Esophagus (tissue), 2 donors: Measurements from ENCODE around the gene SERPINA3. TPM values are rescaled to one million over a fixed set of nuclear protein-coding genes. Genes with fewer than 3 reads are reported as not detected.

ENCODE experiments used
- H3K27ac ChIP-seq, 2 donors: one replicate each; pipeline ENCODE4 v1.5.1; 2013; ENCODE audit warnings: low read depth in 2 of 2, mild to moderate bottlenecking in 2 of 2, inconsistent platforms in 1 of 2, low read length in 1 of 2, moderate library complexity in 1 of 2
- H3K27me3 ChIP-seq, 2 donors: one replicate each; pipeline ENCODE4 v1.6.1; 2013; ENCODE audit warnings: low read length in 2 of 2, control low read depth in 1 of 2, mild to moderate bottlenecking in 1 of 2; ENCODE audit not compliant: insufficient read depth in 2 of 2, control insufficient read depth in 1 of 2
- H3K36me3 ChIP-seq, 2 donors: one replicate each; pipeline ENCODE4 v1.6.1; 2013; ENCODE audit warnings: low read length in 1 of 2; ENCODE audit not compliant: control insufficient read depth in 2 of 2, insufficient read depth in 2 of 2
- H3K4me1 ChIP-seq, 2 donors: one replicate each; pipeline ENCODE4 v1.6.1; 2013; ENCODE audit warnings: low read length in 1 of 2; ENCODE audit not compliant: control insufficient read depth in 2 of 2, insufficient read depth in 2 of 2
- H3K4me3 ChIP-seq, 2 donors: one replicate each; pipeline ENCODE4 v1.5.1; 2013; ENCODE audit warnings: low read length in 2 of 2, mild to moderate bottlenecking in 2 of 2, low read depth in 1 of 2, moderate library complexity in 1 of 2
- H3K9me3 ChIP-seq, 2 donors: one replicate each; pipeline ENCODE4 v1.6.1; 2013; ENCODE audit warnings: mild to moderate bottlenecking in 2 of 2, low read depth in 1 of 2, low read length in 1 of 2, moderate library complexity in 1 of 2; ENCODE audit not compliant: control insufficient read depth in 2 of 2, insufficient read depth in 1 of 2
- WGBS, 2 donors: extraction: QIAGEN DNeasy Blood & Tissue Kit; methylation state at CpG; one replicate each; pipeline ENCODE4 v1.1.7; 2013; 5-methylcytosine and 5-hydroxymethylcytosine counted together
- polyA plus RNA-seq, 2 donors: library from polyadenylated mRNA; stranded (reverse); fragments of 200-250 nt; gene quantifications; one replicate each; pipeline ENCODE4 v1.2.3, GENCODE V29; 2013
- donor health status: healthy with polysubstance abuse.
- donor health status: Bipolar disorder and iron deficiency.

Gene SERPINA3
- polyA plus RNA-seq, 2 donors = 8.9 to 30.5 TPM

DNA sequence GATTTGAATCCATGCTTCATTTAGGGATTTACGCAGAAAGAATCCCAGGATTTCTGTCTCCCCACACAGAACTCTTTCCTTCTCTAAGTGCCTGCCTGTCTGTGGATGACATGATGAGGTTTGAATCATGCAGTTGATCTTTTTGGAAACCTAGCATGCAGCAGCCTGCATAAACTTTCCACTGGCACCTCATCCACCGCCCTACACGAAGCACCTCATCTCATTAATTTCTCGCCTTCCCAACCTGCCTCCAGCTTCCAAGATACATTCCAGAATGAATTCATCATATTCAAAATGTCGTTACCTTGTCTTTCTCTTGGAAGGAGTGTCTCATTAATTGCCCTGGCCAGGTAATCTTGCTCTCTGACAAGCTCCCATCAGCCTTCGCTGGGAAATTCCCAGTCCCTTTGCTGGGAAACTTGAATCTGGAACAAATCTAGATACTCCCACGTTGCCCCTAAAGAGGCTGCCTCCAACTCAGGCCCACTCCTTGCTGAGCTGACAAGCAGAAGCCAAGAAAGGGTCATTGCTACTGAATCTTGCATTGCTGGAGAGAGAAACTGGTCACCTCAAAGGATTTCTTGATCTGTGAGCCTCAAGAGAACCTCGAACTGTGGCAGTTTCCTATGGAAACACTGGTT, 48.2 kb downstream of the SERPINA3 start:
- H3K4me3 ChIP-seq = no peak overlapping the region
- no peaks in the 10 kb centered on the region for H3K9me3 ChIP-seq
- no peaks in the 10 kb centered on the region for H3K4me1 ChIP-seq
- no peaks in the 10 kb centered on the region for H3K27me3 ChIP-seq
- no peak overlapping the region for H3K27ac ChIP-seq
- no peaks in the 10 kb centered on the region for H3K36me3 ChIP-seq
- 47 to 60% methylated on average over 8 of the region's 8 CpGs for WGBS, 2 donors

DNA sequence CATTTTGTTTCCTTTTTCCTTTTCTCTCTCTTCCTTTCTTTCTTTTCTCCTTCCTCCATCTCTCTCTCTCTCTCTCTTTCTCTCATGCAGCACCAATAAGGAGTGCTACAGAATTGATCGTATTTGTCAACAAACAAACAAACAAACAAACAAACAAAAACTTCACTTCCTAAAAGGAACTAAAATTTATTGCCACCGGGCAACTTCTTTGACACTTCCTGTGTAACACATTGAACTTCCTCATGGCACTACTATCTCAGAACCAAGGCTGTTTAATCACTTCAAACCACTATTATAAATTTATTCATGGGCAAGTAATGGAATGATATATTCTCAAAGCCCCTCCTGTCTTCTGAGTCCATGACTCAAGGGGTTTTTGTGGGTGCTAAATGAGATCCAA, 51.3 kb downstream of the SERPINA3 start:
- H3K27ac ChIP-seq = no peak overlapping the region
- no peak overlapping the region for H3K4me3 ChIP-seq
- no peaks in the 10 kb centered on the region for H3K9me3 ChIP-seq
- H3K4me1 ChIP-seq = no peaks in the 10 kb centered on the region
- 70 to 71% methylated on average over 2 of the region's 2 CpGs for WGBS, 2 donors
- H3K36me3 ChIP-seq = no peaks in the 10 kb centered on the region
- H3K27me3 ChIP-seq = no peaks in the 10 kb centered on the region

DNA sequence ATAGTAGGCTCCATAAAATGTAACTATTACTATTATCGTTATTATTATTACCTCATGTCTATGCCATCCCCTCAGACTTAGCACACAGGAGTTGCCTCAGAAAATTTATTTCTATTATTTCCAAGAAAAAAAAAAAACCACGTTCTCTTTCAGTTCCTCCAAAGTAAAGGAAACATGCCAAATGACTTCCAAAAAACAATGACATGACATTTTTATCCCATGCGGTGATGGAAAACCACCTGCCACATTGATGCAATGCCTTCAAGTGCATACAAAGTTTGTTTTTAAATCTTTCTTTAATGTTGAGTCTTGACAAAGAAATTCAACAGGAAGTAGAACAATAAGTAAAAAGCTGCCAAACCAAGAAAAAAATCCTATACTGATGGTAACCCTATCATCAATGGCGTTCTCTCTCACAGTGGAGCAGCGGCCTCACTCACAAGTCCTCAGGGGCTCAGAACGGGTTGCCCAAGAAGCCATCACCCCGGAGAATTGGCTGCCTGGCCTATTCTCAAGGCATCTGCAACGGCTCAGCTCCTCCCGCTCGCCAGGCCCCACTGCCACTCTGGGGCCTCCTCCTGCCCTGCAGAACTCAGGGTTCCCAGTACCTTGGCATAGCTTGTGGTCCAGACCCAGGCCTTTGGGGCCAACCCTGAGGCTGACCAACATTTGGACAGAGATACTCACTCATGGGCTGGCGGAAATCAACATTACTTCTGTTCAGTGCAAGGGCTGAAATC, 51.9 kb downstream of the SERPINA3 start:
- Histone ChIP-seq H3K4me1 (no peaks in the 10 kb centered on the region), H3K9me3 (no peaks in the 10 kb centered on the region), H3K4me3 (no peak overlapping the region), H3K27me3 (no peaks in the 10 kb centered on the region), H3K27ac (no peak overlapping the region), H3K36me3 (no peaks in the 10 kb centered on the region)
- WGBS, 2 donors = 71 to 85% methylated on average over 11 of the region's 11 CpGs

DNA sequence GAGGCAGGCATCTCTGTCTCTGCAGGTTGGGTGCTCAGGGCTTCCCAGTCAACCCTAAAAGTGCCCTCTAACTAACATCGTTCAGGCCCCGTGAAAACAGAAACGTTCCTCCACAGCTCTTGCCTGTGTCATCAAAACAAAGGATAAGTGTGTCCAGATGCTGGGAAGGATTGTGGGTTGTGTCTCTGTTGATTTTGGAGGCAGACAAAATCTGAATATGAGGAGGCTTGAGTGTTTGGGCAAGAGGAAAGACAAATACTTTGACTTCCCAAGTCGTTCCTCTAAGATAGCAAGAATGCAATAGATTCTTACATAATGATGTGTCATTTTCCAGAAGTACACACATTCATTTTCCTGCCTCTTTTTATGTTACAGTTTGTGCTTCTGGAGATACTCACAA, 52.9 kb downstream of the SERPINA3 start:
- Histone ChIP-seq H3K4me3 (no peak overlapping the region), H3K4me1 (no peaks in the 10 kb centered on the region), H3K36me3 (no peaks in the 10 kb centered on the region), H3K27me3 (no peaks in the 10 kb centered on the region), H3K27ac (no peak overlapping the region), H3K9me3 (no peaks in the 10 kb centered on the region)
- 48 to 54% methylated on average over 4 of the region's 4 CpGs for WGBS, 2 donors

DNA sequence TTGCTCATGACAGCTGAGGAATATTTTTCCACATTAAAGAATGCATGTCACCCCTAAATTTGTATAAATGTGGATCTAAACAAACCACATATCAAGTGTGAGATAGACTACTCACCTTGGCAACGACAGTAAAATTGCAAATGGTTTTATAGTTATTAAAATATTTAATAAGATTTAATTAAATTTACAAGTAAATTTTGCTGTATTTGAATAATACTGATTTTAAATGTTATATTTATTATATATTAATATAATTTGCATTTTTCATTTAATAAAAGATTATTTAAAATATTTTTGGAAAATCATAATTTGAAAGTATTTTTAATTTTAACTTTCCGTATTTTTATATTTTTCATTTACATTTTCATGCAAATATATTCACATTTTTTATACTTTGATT, 53.4 kb downstream of the SERPINA3 start:
- WGBS, 2 donors = 73 to 91% methylated on average over 2 of the region's 2 CpGs
- H3K4me3 ChIP-seq = no peak overlapping the region
- no peak overlapping the region for H3K27ac ChIP-seq
- H3K4me1 ChIP-seq = no peaks in the 10 kb centered on the region
- no peaks in the 10 kb centered on the region for H3K36me3 ChIP-seq
- no peaks in the 10 kb centered on the region for H3K27me3 ChIP-seq
- no peaks in the 10 kb centered on the region for H3K9me3 ChIP-seq

DNA sequence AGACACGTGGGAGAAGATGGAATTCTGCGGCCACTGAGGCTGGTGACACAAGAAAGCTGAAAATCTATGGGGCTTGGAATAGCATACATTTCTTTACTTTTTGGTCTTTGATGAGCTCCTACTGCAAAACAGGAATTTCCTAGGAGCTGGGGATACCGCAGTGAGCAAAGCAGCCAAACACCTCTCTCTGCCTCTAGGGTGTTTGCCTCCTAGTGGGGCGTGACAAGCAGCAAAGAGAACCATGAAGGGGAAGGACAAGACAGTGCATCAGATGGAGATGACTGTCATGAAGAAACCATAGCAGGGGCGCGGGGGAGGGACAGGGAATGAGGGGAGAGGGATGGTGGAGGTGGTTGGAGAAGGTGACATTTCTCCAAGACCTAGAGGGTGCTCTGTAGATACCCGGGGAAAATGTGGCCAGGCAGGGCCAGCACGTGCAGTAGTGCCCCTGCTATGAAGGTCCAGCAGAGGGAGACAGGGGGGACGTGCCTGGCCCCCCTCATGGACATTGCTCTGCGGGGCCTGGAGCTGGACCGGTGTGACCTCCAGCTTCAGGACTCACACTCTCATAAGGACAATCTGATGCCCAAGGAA, 58.6 kb downstream of the SERPINA3 start:
- Histone ChIP-seq H3K4me1 (no peaks in the 10 kb centered on the region), H3K36me3 (no peaks in the 10 kb centered on the region), H3K9me3 (no peaks in the 10 kb centered on the region), H3K27me3 (no peaks in the 10 kb centered on the region), H3K27ac (no peak overlapping the region), H3K4me3 (no peak overlapping the region)
- 69 to 70% methylated on average over 11 of the region's 11 CpGs for WGBS, 2 donors

DNA sequence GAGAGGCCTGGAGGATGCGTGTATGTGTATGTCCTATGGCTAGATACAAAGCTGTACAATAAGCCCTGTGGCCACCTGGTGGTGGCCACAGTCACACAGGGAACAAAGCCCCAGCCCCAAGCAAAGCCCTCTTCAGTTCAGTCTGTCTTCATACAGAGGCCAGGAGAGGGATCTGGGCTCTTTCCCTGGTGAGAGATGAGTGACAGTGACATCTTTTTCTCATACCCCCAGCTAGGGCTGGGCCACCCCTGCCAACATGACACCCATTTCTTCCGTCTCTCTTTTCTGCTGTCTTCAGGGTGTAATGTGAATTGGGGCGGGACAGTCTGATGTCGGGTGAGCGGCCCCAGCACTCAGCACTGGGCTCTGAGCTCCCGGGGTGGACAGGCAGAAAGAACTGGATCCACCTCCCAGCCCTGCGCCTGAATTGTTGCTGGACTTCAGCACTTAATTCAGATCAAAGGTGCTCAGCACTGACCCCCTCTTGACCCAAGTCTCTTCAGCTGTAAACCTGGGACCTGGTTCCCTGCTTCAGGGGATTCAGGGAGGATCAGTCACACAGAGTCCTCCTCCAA, 59.8 kb downstream of the SERPINA3 start:
- no peaks in the 10 kb centered on the region for H3K4me1 ChIP-seq
- no peak overlapping the region for H3K4me3 ChIP-seq
- H3K27me3 ChIP-seq = no peaks in the 10 kb centered on the region
- WGBS, 2 donors = 82 to 90% methylated on average over 7 of the region's 7 CpGs
- H3K27ac ChIP-seq = no peak overlapping the region
- H3K9me3 ChIP-seq = no peaks in the 10 kb centered on the region
- no peaks in the 10 kb centered on the region for H3K36me3 ChIP-seq

DNA sequence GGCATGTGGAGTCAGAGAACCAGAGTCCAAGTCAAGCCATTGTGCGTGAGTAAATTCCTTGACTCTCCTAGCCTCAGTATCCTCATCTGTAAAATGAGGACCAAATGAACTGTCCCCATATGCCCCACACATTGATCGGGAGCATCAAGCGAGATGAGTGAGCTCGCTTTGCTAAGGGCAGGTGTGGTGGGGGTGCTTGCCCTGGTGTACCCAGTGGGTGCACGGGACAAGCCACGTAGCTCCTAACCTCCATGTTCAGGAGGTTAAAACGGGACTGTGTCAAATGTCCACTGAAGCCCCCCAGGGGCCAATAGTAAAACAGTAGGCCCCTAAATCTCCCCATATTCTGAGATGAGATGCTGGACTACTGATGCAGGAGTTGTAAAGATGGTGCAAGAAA, 60.9 kb downstream of the SERPINA3 start:
- WGBS, 2 donors = 93% methylated on average over 7 of the region's 7 CpGs

More for the DNA sequence above, 60.9 kb downstream of the SERPINA3 start:
- Histone ChIP-seq H3K27me3 (no peaks in the 10 kb centered on the region), H3K4me1 (no peaks in the 10 kb centered on the region), H3K27ac (no peak overlapping the region), H3K4me3 (no peak overlapping the region), H3K36me3 (no peaks in the 10 kb centered on the region), H3K9me3 (no peaks in the 10 kb centered on the region)
